BLaER1 treated with 17β-estradiol and CSF1 and Interleukin-3, amounts not matched to agents 10 nM and 100 nM (cell line): ENCODE measurements around the gene APOLD1.

Experiments
- H3K27ac ChIP-seq, 11 experiments: shearing (Covaris generic); formaldehyde crosslinking; 2 replicates each; pipeline ENCODE4 v1.8.1; 2022
- H3K27me3 ChIP-seq, 11 experiments: shearing (Covaris generic); formaldehyde crosslinking; 2 replicates each; pipeline ENCODE4 v1.8.1; 2022
- H3K36me3 ChIP-seq, 11 experiments: shearing (Covaris generic); formaldehyde crosslinking; 2 replicates each; pipeline ENCODE4 v1.8.1; 2022
- H3K4me1 ChIP-seq, 10 experiments: shearing (Covaris generic); formaldehyde crosslinking; 2 replicates each; pipeline ENCODE4 v1.8.1; 2022
- H3K4me2 ChIP-seq, 11 experiments: shearing (Covaris generic); formaldehyde crosslinking; 2 replicates each; pipeline ENCODE4 v1.8.1; 2022
- H3K4me3 ChIP-seq, 10 experiments: shearing (Covaris generic); formaldehyde crosslinking; 2 replicates each; pipeline ENCODE4 v1.8.1; 2022
- H3K9ac ChIP-seq, 11 experiments: shearing (Covaris generic); formaldehyde crosslinking; 2 replicates each; pipeline ENCODE4 v1.8.1; 2022
- H3K9me3 ChIP-seq, 11 experiments: shearing (Covaris generic); formaldehyde crosslinking; replicated peaks in 1 of 11; 2 replicates each; pipeline ENCODE4 v1.8.1; 2022
- H4K20me1 ChIP-seq, 11 experiments: shearing (Covaris generic); formaldehyde crosslinking; 2 replicates each; pipeline ENCODE4 v1.8.1; 2022
- Cebpa-rat ChIP-seq, 11 experiments: shearing (Covaris generic); IDR thresholded peaks; 2 replicates each; pipeline ENCODE4 v1.8.1; 2022

APOLD1 gene

DNA sequence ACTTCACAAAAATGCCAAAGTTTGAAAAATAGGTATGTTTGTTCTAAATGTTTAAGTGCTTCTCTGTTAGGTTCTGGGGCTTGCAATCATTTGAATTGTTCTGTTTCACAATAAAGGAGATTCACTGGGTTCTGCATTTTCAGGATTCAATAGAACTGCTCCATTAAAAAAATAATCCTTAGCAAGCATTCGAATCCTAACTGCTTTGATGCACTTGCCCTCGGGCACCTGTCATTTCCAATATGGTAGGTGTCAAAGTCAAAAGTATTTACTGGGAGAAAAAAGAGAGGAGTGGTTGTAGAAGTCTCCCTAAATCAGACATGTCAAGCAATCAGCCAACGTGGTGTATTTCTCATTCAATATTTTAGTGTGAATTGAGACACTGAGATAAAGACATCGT, 5.5 kb downstream of the APOLD1 start:
- TF ChIP-seq Cebpa-rat (IDR thresholded peaks at IDR 0.05), result no peak
- Histone ChIP-seq H3K27ac (no peak overlapping the region), H3K9ac (no peak overlapping the region), H3K27me3 (no peaks in the 10 kb centered on the region; a peak in 1 of 22 replicates), H3K4me1 (peaks cover 15 to 34% (median 32%) of the 10 kb centered on the region in 10 experiments), H3K4me3 (no peak overlapping the region), H3K4me2 (no peak overlapping the region), H3K36me3 (no peaks in the 10 kb centered on the region), H4K20me1 (no peaks in the 10 kb centered on the region), H3K9me3 (no peaks in the 10 kb centered on the region)

DNA sequence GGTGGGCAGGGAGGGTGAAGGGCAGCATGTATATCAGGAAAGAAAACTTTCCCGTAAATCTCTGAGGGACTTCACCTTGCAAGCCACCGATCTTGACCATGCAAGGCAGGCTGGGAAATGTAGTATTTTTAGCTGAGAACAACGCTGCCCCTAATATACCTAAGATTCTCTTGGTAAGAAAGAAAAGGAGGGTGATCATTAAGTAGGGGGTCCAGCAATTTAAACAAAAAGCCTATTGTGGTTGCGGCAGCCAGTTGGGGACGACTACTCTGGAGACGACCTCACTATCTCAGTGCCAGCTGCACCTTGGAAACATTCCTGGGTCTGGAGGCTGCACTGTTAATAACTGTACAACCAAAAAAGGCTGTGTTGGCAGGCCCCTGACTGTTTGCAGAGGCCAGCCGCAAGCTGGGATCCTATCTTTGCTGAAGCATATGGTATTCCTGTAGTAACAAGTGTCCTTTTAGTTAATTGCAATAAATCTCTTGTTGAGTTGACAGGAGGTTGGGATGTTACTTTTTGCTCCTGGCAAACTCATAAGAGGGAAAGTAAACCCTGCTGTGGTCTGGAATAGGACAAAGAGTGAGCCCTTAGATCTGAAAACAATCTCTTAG, 6.4 kb downstream of the APOLD1 start:
- TF ChIP-seq Cebpa-rat (IDR thresholded peaks at IDR 0.05), result no peak
- Histone ChIP-seq H3K27ac (no peak overlapping the region), H3K4me2 (no peak overlapping the region), H3K9me3 (no peaks in the 10 kb centered on the region), H3K36me3 (no peaks in the 10 kb centered on the region), H4K20me1 (no peaks in the 10 kb centered on the region), H3K9ac (peak overlapping the region in 1 of 11 experiments; percentile 34; a peak in 1 of 22 replicates), H3K27me3 (no peaks in the 10 kb centered on the region; a peak in 1 of 22 replicates), H3K4me1 (peaks cover 9 to 27% (median 23%) of the 10 kb centered on the region in 10 experiments), H3K4me3 (no peak overlapping the region)

DNA sequence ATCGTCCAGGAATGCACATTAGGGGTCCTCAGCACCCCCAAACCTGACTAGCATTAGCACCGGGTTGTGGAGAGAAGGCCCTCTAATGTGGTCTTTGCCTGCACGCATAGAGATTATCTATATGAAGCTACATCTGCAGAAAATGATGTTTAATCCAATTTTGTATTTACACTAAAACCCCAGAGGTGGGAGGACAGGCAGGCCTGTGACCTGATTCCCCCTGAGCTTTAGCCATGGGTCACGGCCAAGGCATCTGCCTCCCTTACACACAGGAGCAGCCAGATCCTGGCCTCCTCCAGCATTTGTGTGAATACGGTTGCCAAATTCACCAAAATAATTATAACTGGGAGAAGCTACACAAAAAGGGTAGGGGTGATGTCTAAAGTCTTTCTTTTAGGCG, 7.0 kb downstream of the APOLD1 start:
- H3K9ac ChIP-seq, result peak overlapping the region in 1 of 11 experiments; percentile 34; a peak in 1 of 22 replicates
- no peaks in the 10 kb centered on the region; a peak in 1 of 22 replicates for H3K27me3 ChIP-seq
- no peak overlapping the region for H3K4me2 ChIP-seq
- no peaks in the 10 kb centered on the region for H3K36me3 ChIP-seq
- no peak overlapping the region for H3K4me3 ChIP-seq
- TF ChIP-seq Cebpa-rat (IDR thresholded peaks at IDR 0.05), result no peak
- H4K20me1 ChIP-seq, result no peaks in the 10 kb centered on the region
- H3K4me1 ChIP-seq, result peaks cover 5 to 22% (median 18%) of the 10 kb centered on the region in 10 experiments
- H3K9me3 ChIP-seq, result no peaks in the 10 kb centered on the region
- no peak overlapping the region for H3K27ac ChIP-seq

DNA sequence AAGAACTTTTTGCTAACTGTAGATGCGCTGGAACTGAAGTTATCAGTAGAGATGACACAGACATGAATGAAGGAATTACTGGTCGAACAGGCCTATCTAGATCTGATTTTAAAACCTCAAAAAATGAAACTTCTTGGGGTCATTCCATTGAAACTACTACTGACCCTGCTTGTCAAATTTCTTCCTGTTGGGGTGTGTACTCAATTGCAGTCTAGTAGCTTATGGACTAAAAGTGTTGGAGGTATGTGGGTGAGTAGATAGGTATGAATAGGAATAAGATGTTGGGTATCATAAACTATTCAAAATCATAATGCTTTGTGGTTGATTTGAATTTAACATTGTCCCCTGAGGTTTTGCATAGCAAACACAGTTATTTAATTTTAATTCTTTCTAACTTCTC, 9.2 kb downstream of the APOLD1 start:
- Histone ChIP-seq H3K9ac (no peak overlapping the region), H4K20me1 (no peaks in the 10 kb centered on the region), H3K4me1 (peaks cover 0 to 10% (median 0%) of the 10 kb centered on the region in 10 experiments; a peak in 1 of 20 replicates), H3K9me3 (no peaks in the 10 kb centered on the region), H3K4me3 (no peak overlapping the region), H3K4me2 (no peak overlapping the region), H3K27ac (no peak overlapping the region), H3K27me3 (no peaks in the 10 kb centered on the region), H3K36me3 (no peaks in the 10 kb centered on the region)
- no peak for TF ChIP-seq Cebpa-rat (IDR thresholded peaks at IDR 0.05)

DNA sequence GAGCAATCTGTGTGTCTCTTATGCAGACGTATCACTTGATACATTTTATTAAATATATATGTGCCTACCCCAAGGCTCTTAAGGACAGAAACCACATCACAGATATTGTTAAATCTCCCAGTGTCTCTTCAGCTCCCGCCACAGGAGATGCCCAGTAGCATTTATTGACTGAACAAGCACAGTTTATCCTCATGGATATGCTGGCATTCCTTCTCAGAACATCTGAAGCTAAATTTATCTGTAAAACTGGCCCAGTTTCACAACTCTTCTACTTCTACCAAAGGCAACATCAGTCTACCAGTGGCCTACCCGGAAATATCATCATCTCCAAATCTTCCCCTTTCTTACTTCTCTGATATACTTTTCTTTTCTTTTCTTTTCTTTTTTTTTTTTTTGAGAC, 10.7 kb downstream of the APOLD1 start:
- Histone ChIP-seq H3K4me1 (peaks cover 0 to 12% (median 2%) of the 10 kb centered on the region in 10 experiments; a peak in 5 of 20 replicates), H3K27me3 (no peaks in the 10 kb centered on the region), H3K9ac (no peak overlapping the region), H3K27ac (no peak overlapping the region), H3K9me3 (no peaks in the 10 kb centered on the region), H3K4me3 (no peak overlapping the region), H4K20me1 (no peaks in the 10 kb centered on the region), H3K36me3 (no peaks in the 10 kb centered on the region), H3K4me2 (no peak overlapping the region)
- no peak for TF ChIP-seq Cebpa-rat (IDR thresholded peaks at IDR 0.05)

DNA sequence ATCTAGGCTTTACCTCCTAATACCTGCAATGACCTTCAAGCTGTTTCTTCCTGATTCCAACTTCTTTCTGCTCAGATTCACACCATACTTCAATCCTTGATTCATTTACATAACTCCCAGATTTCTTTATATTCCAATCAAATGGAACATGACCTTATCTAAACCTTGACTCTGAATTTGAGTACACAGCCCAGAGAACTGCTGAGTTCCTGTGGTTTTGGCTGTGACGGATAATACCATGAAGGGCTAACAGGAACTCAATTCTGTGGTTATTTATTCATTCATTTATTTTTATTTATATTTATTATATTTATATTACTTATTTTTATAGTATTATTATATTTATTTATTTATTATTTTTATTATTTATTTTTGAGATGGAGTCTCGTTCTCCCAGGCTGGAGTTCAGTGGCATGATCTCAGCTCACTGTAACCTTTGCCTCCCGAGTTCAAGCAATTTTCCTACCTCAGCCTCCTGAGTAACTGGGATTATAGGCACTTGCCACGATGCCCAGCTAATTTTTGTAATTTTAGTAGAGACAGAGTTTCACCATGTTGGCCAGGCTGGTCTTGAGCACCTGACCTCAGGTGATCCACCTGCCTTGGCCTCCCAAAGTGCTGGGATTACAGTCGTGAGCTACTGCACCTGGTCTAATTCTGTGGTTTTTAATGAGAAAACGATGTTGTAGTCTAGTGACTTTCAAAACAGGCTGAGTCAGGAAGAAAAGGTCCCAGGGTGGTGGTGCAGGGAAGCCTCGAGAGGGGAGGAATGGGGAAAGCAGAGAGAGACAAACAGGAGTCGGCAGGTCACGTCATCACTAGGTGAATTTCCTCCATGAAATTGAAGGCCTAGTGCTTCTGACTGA, 11.7 kb downstream of the APOLD1 start:
- Histone ChIP-seq H4K20me1 (no peaks in the 10 kb centered on the region), H3K9me3 (no peaks in the 10 kb centered on the region), H3K4me1 (peaks cover 0 to 21% (median 4%) of the 10 kb centered on the region in 10 experiments; a peak in 8 of 20 replicates), H3K4me2 (peak overlapping the region in 3 of 11 experiments; percentile 2 to 16 (median 6); a peak in 3 of 22 replicates), H3K4me3 (no peak overlapping the region), H3K27ac (no peak overlapping the region), H3K27me3 (no peaks in the 10 kb centered on the region), H3K9ac (no peak overlapping the region), H3K36me3 (no peaks in the 10 kb centered on the region)
- TF ChIP-seq Cebpa-rat (IDR thresholded peaks at IDR 0.05), result no peak

DNA sequence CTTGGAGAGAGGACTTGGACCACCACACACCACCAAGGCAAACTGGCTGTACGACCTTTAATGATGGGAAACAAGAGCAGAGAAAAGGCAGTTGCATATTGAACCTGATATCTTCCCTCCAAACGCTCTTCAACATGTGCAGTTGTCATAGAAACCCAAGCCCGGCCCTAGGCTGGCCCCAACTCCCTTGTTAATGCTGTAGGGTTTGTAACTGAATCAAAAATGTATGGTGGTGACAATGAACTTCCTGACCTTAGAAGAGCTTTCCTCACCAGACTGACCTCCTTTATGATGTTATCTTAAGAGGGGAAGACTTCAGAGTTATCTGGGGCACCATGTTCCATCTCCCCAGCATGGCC, 12.3 kb downstream of the APOLD1 start:
- Histone ChIP-seq H3K4me1 (peaks cover 1 to 28% (median 7%) of the 10 kb centered on the region in 10 experiments; a peak in 18 of 20 replicates), H3K9me3 (no peaks in the 10 kb centered on the region), H3K4me2 (peak overlapping the region in 3 of 11 experiments; percentile 2 to 16 (median 6); a peak in 3 of 22 replicates), H4K20me1 (no peaks in the 10 kb centered on the region), H3K36me3 (no peaks in the 10 kb centered on the region), H3K9ac (no peak overlapping the region), H3K4me3 (no peak overlapping the region), H3K27me3 (no peaks in the 10 kb centered on the region), H3K27ac (no peak overlapping the region)
- TF ChIP-seq Cebpa-rat (IDR thresholded peaks at IDR 0.05), result no peak

DNA sequence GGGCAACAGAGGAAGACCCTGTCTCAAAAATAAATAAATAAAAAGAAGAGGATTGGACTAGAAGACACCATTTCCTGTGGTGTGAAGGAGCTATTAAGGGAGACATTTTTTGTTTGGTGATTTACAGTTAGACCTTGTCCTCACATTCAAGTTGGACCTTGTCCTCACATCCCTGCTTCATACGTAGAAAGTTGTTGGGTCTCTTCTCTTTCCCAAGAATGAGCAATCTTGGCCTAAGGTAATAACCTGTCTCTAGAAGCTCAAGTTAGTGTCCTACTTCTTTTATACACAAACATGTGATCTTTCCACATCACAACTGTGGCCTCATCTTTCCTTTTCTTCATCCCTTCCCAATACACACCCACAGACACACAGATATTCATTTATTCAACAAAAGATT, 13.0 kb downstream of the APOLD1 start:
- H3K9ac ChIP-seq, result no peak overlapping the region
- H4K20me1 ChIP-seq, result no peaks in the 10 kb centered on the region
- H3K4me2 ChIP-seq, result no peak overlapping the region
- H3K4me1 ChIP-seq, result peaks cover 8 to 35% (median 14%) of the 10 kb centered on the region in 10 experiments
- no peaks in the 10 kb centered on the region for H3K36me3 ChIP-seq
- H3K27ac ChIP-seq, result no peak overlapping the region
- no peak overlapping the region for H3K4me3 ChIP-seq
- H3K27me3 ChIP-seq, result no peaks in the 10 kb centered on the region
- TF ChIP-seq Cebpa-rat (IDR thresholded peaks at IDR 0.05), result no peak
- no peaks in the 10 kb centered on the region for H3K9me3 ChIP-seq

DNA sequence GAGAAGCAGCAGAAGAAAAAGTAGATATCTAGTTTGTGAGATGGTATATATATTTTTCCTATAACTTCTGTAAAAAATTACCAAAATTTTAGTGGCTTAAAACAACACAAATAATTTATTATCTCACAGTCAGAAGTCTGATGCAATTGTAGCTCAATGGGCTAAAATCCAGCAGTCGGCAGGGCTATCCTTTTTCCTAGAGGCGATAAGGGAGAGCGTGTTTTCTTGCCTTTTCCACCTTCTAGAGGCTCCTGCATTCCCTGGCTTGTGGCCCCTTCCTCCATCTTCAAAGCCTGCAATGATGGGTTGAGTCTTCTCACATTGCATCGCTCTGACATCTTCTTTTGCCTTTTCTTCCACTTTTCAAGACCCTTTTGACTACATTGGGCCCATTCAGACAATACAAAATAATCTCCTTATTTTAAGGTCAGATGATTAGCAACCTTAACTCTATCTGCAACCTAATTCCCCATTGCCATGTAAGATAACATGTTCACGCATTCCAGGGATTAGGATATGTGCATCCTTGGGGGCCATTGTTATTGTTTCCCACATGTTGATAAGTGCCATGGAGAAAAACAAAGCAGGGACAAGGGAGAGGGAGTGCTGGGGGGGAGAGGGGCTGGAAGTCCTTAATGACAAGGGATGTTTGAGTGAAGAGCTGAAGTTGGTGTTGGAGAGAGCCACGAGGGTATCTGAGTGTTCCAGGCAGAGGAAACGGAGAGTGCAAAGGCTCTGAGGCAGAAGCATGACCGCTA, 13.9 kb downstream of the APOLD1 start:
- H3K4me2 ChIP-seq, result no peak overlapping the region
- no peaks in the 10 kb centered on the region for H3K9me3 ChIP-seq
- H3K36me3 ChIP-seq, result no peaks in the 10 kb centered on the region
- no peak overlapping the region for H3K27ac ChIP-seq
- no peak for TF ChIP-seq Cebpa-rat (IDR thresholded peaks at IDR 0.05)
- H3K9ac ChIP-seq, result no peak overlapping the region
- H3K4me3 ChIP-seq, result no peak overlapping the region
- H4K20me1 ChIP-seq, result no peaks in the 10 kb centered on the region
- no peaks in the 10 kb centered on the region for H3K27me3 ChIP-seq
- H3K4me1 ChIP-seq, result peaks cover 17 to 43% (median 22%) of the 10 kb centered on the region in 10 experiments
